ENCODE data around the gene C5orf15. TPM values are rescaled to one million over a fixed set of nuclear protein-coding genes. Genes with fewer than 3 reads are reported as not detected.

Gene C5orf15
- total RNA-seq, 1 donor from 2014 or later = 43.3 TPM

GRCh38 chr5:133994297-133994989 is 26.0 kb upstream of the C5orf15 start:
- H3K4me3 ChIP-seq (ENCODE audit: low read length in 3 of 3) = peak overlapping the region; percentile 11 to 46 (median 33)
- H3K36me3 ChIP-seq (ENCODE audit: control insufficient read depth in 3 of 3, insufficient read depth in 3 of 3, low read length in 3 of 3) = peaks cover 11 to 16% (median 14%) of the 10 kb centered on the region in 3 donors
- H3K27ac ChIP-seq (ENCODE audit: low read depth, low read length) = peak overlapping the region; percentile 84
- no peaks in the 10 kb centered on the region for H3K9me3 ChIP-seq (ENCODE audit: control insufficient read depth in 3 of 3, low read length in 3 of 3)
- H3K4me1 ChIP-seq (ENCODE audit: control insufficient read depth in 3 of 3, insufficient read depth in 3 of 3, low read length in 3 of 3) = peaks cover 68 to 85% (median 78%) of the 10 kb centered on the region in 3 donors
- peak overlapping the region; percentile 46 to 86 (median 62) for H3K9ac ChIP-seq (ENCODE audit: low read depth in 1 of 3, low read length in 3 of 3)
- H3K27me3 ChIP-seq (ENCODE audit: control insufficient read depth in 3 of 3, insufficient read depth in 3 of 3, low read length in 3 of 3) = no peaks in the 10 kb centered on the region

- Histone ChIP-seq H3K27ac (ENCODE audit: low read depth, low read length) (peak overlapping the region; percentile 84), H3K27me3 (ENCODE audit: control insufficient read depth in 3 of 3, insufficient read depth in 3 of 3, low read length in 3 of 3) (no peaks in the 10 kb centered on the region), H3K36me3 (ENCODE audit: control insufficient read depth in 3 of 3, insufficient read depth in 3 of 3, low read length in 3 of 3) (peaks cover 16 to 23% (median 21%) of the 10 kb centered on the region in 3 donors), H3K9ac (ENCODE audit: low read depth in 1 of 3, low read length in 3 of 3) (peak overlapping the region; percentile 2 to 86 (median 45)), H3K9me3 (ENCODE audit: control insufficient read depth in 3 of 3, low read length in 3 of 3) (no peaks in the 10 kb centered on the region), H3K4me1 (ENCODE audit: control insufficient read depth in 3 of 3, insufficient read depth in 3 of 3, low read length in 3 of 3) (peaks cover 59 to 75% (median 67%) of the 10 kb centered on the region in 3 donors), H3K4me3 (ENCODE audit: low read length in 3 of 3) (peak overlapping the region in 2 of 3 donors; percentile 2 to 16)
Observed at GRCh38 chr5:133993185-133993936, 24.9 kb upstream of the C5orf15 start.

GRCh38 chr5:133992429-133993155 is 24.2 kb upstream of the C5orf15 start:
- peak overlapping the region; percentile 35 to 63 (median 57) for H3K9ac ChIP-seq (ENCODE audit: low read depth in 1 of 3, low read length in 3 of 3)
- H3K27ac ChIP-seq (ENCODE audit: low read depth, low read length) = peak overlapping the region; percentile 84
- H3K4me1 ChIP-seq (ENCODE audit: control insufficient read depth in 3 of 3, insufficient read depth in 3 of 3, low read length in 3 of 3) = peaks cover 59 to 69% (median 63%) of the 10 kb centered on the region in 3 donors
- H3K9me3 ChIP-seq (ENCODE audit: control insufficient read depth in 3 of 3, low read length in 3 of 3) = no peaks in the 10 kb centered on the region
- H3K27me3 ChIP-seq (ENCODE audit: control insufficient read depth in 3 of 3, insufficient read depth in 3 of 3, low read length in 3 of 3) = no peaks in the 10 kb centered on the region
- peak overlapping the region; percentile 2 to 35 (median 30) for H3K4me3 ChIP-seq (ENCODE audit: low read length in 3 of 3)
- peaks cover 16 to 27% (median 25%) of the 10 kb centered on the region in 3 donors for H3K36me3 ChIP-seq (ENCODE audit: control insufficient read depth in 3 of 3, insufficient read depth in 3 of 3, low read length in 3 of 3)

GRCh38 chr5:133991171-133991910 is 22.9 kb upstream of the C5orf15 start:
- H3K9me3 ChIP-seq (ENCODE audit: control insufficient read depth in 3 of 3, low read length in 3 of 3) = no peaks in the 10 kb centered on the region
- no peak overlapping the region for H3K4me3 ChIP-seq (ENCODE audit: low read length in 3 of 3)
- H3K9ac ChIP-seq (ENCODE audit: low read depth in 1 of 3, low read length in 3 of 3) = no peak overlapping the region
- peaks cover 23 to 38% (median 37%) of the 10 kb centered on the region in 3 donors for H3K36me3 ChIP-seq (ENCODE audit: control insufficient read depth in 3 of 3, insufficient read depth in 3 of 3, low read length in 3 of 3)
- H3K27ac ChIP-seq (ENCODE audit: low read depth, low read length) = peak overlapping the region; percentile 84
- no peaks in the 10 kb centered on the region for H3K27me3 ChIP-seq (ENCODE audit: control insufficient read depth in 3 of 3, insufficient read depth in 3 of 3, low read length in 3 of 3)
- peaks cover 51 to 62% (median 61%) of the 10 kb centered on the region in 3 donors for H3K4me1 ChIP-seq (ENCODE audit: control insufficient read depth in 3 of 3, insufficient read depth in 3 of 3, low read length in 3 of 3)

GRCh38 chr5:133990396-133990795 is 22.0 kb upstream of the C5orf15 start:
- peaks cover 23 to 43% (median 37%) of the 10 kb centered on the region in 3 donors for H3K36me3 ChIP-seq (ENCODE audit: control insufficient read depth in 3 of 3, insufficient read depth in 3 of 3, low read length in 3 of 3)
- H3K4me1 ChIP-seq (ENCODE audit: control insufficient read depth in 3 of 3, insufficient read depth in 3 of 3, low read length in 3 of 3) = peaks cover 51 to 62% (median 61%) of the 10 kb centered on the region in 3 donors

GRCh38 chr5:133985540-133986180 is 17.2 kb upstream of the C5orf15 start:
- peak overlapping the region; percentile 32 for H3K27ac ChIP-seq (ENCODE audit: low read depth, low read length)
- peak overlapping the region in 1 of 3 donors; percentile 57 for H3K9ac ChIP-seq (ENCODE audit: low read depth in 1 of 3, low read length in 3 of 3)
- no peaks in the 10 kb centered on the region for H3K9me3 ChIP-seq (ENCODE audit: control insufficient read depth in 3 of 3, low read length in 3 of 3)
- peak overlapping the region in 1 of 3 donors; percentile 3 for H3K4me3 ChIP-seq (ENCODE audit: low read length in 3 of 3)
- peaks cover 34 to 50% (median 49%) of the 10 kb centered on the region in 3 donors for H3K36me3 ChIP-seq (ENCODE audit: control insufficient read depth in 3 of 3, insufficient read depth in 3 of 3, low read length in 3 of 3)
- H3K27me3 ChIP-seq (ENCODE audit: control insufficient read depth in 3 of 3, insufficient read depth in 3 of 3, low read length in 3 of 3) = no peaks in the 10 kb centered on the region
- peaks cover 26 to 48% (median 42%) of the 10 kb centered on the region in 3 donors for H3K4me1 ChIP-seq (ENCODE audit: control insufficient read depth in 3 of 3, insufficient read depth in 3 of 3, low read length in 3 of 3)

More at GRCh38 chr5:133990396-133990795, 22.0 kb upstream of the C5orf15 start:
- H3K4me3 ChIP-seq (ENCODE audit: low read length in 3 of 3) = no peak overlapping the region
- no peaks in the 10 kb centered on the region for H3K9me3 ChIP-seq (ENCODE audit: control insufficient read depth in 3 of 3, low read length in 3 of 3)
- peak overlapping the region in 1 of 3 donors; percentile 51 for H3K9ac ChIP-seq (ENCODE audit: low read depth in 1 of 3, low read length in 3 of 3)
- no peaks in the 10 kb centered on the region for H3K27me3 ChIP-seq (ENCODE audit: control insufficient read depth in 3 of 3, insufficient read depth in 3 of 3, low read length in 3 of 3)
- no peak overlapping the region for H3K27ac ChIP-seq (ENCODE audit: low read depth, low read length)

GRCh38 chr5:133983674-133984073 is 15.2 kb upstream of the C5orf15 start:
- H3K9me3 ChIP-seq (ENCODE audit: control insufficient read depth in 3 of 3, low read length in 3 of 3) = no peaks in the 10 kb centered on the region
- no peaks in the 10 kb centered on the region for H3K27me3 ChIP-seq (ENCODE audit: control insufficient read depth in 3 of 3, insufficient read depth in 3 of 3, low read length in 3 of 3)
- H3K27ac ChIP-seq (ENCODE audit: low read depth, low read length) = no peak overlapping the region
- H3K4me3 ChIP-seq (ENCODE audit: low read length in 3 of 3) = no peak overlapping the region
- peaks cover 19 to 41% (median 37%) of the 10 kb centered on the region in 3 donors for H3K36me3 ChIP-seq (ENCODE audit: control insufficient read depth in 3 of 3, insufficient read depth in 3 of 3, low read length in 3 of 3)
- peaks cover 27 to 48% (median 38%) of the 10 kb centered on the region in 3 donors for H3K4me1 ChIP-seq (ENCODE audit: control insufficient read depth in 3 of 3, insufficient read depth in 3 of 3, low read length in 3 of 3)
- no peak overlapping the region for H3K9ac ChIP-seq (ENCODE audit: low read depth in 1 of 3, low read length in 3 of 3)

- Histone ChIP-seq H3K4me1 (ENCODE audit: control insufficient read depth in 3 of 3, insufficient read depth in 3 of 3, low read length in 3 of 3) (peaks cover 33 to 63% (median 46%) of the 10 kb centered on the region in 3 donors), H3K9me3 (ENCODE audit: control insufficient read depth in 3 of 3, low read length in 3 of 3) (no peaks in the 10 kb centered on the region)
Observed at GRCh38 chr5:133981714-133982113, 13.3 kb upstream of the C5orf15 start.

GRCh38 chr5:133980652-133981051 is 12.2 kb upstream of the C5orf15 start:
- Histone ChIP-seq H3K4me1 (ENCODE audit: control insufficient read depth in 3 of 3, insufficient read depth in 3 of 3, low read length in 3 of 3) (peaks cover 26 to 54% (median 36%) of the 10 kb centered on the region in 3 donors), H3K9me3 (ENCODE audit: control insufficient read depth in 3 of 3, low read length in 3 of 3) (no peaks in the 10 kb centered on the region), H3K9ac (ENCODE audit: low read depth in 1 of 3, low read length in 3 of 3) (peak overlapping the region in 1 of 3 donors; percentile 57), H3K4me3 (ENCODE audit: low read length in 3 of 3) (no peak overlapping the region), H3K36me3 (ENCODE audit: control insufficient read depth in 3 of 3, insufficient read depth in 3 of 3, low read length in 3 of 3) (peaks cover 19 to 32% (median 25%) of the 10 kb centered on the region in 3 donors), H3K27ac (ENCODE audit: low read depth, low read length) (peak overlapping the region; percentile 29), H3K27me3 (ENCODE audit: control insufficient read depth in 3 of 3, insufficient read depth in 3 of 3, low read length in 3 of 3) (no peaks in the 10 kb centered on the region)

More at GRCh38 chr5:133981714-133982113, 13.3 kb upstream of the C5orf15 start:
- Histone ChIP-seq H3K36me3 (ENCODE audit: control insufficient read depth in 3 of 3, insufficient read depth in 3 of 3, low read length in 3 of 3) (peaks cover 14 to 35% (median 24%) of the 10 kb centered on the region in 3 donors), H3K4me3 (ENCODE audit: low read length in 3 of 3) (no peak overlapping the region), H3K9ac (ENCODE audit: low read depth in 1 of 3, low read length in 3 of 3) (no peak overlapping the region), H3K27ac (ENCODE audit: low read depth, low read length) (no peak overlapping the region), H3K27me3 (ENCODE audit: control insufficient read depth in 3 of 3, insufficient read depth in 3 of 3, low read length in 3 of 3) (no peaks in the 10 kb centered on the region)

All from skeletal muscle tissue (tissue), 4 donors.